Left colon (tissue), 2 donors: ENCODE measurements around the gene INPPL1. TPM values are rescaled to one million over a fixed set of nuclear protein-coding genes. Genes with fewer than 3 reads are reported as not detected.

Source experiments
- ATAC-seq: fragments of 200-7000 bp; cut with Tn5 transposase; one replicate; pipeline ENCODE4 v1.9.1; 2020; ENCODE audit warnings: mild to moderate bottlenecking, moderate library complexity
- DNase-seq, 2 donors: peaks; one replicate each; pipeline ENCODE4 v3.0.0-alpha.2; 2020
- intact Hi-C, 2 donors: fragments of 100-400 bp; cut with DNase I in 1 of 2; cut with micrococcal nuclease in 1 of 2; formaldehyde crosslinking; loops; one replicate each; pipeline versions ENCODE4 v1.11.2 to v1.14.0; 2022; cut with DNase I, micrococcal nuclease
- total RNA-seq, 2 donors: library from RNA; stranded (reverse); fragmentation: NEBNext Ultra II Directional; extraction: Animal tissue kit (Norgen Biotek cat#: 25700); gene quantifications; one replicate each; pipeline ENCODE4 v1.2.1, GENCODE V29; 2021
- donor health status: DM: no; HTN: no; CAD: no.
- donor health status: DM: yes; HTN: yes; CAD: no.

The INPPL1 gene
- total RNA-seq, 2 donors from 2014 or later: 120 to 142 TPM

- intact Hi-C loops: no loop called here
- no peak for DNase-seq
- no peak for ATAC-seq
These were observed 4.9 kb downstream of the INPPL1 start for GRCh38 chr11:72229336-72229924.

GRCh38 chr11:72229925-72230763 is 5.6 kb downstream of the INPPL1 start:
- ATAC-seq: no peak
- no peak for DNase-seq
- intact Hi-C loops: no loop called here

GRCh38 chr11:72230764-72231365 is 6.3 kb downstream of the INPPL1 start:
- DNase-seq: no peak
- no peak for ATAC-seq
- intact Hi-C loops: no loop called here

DNA sequence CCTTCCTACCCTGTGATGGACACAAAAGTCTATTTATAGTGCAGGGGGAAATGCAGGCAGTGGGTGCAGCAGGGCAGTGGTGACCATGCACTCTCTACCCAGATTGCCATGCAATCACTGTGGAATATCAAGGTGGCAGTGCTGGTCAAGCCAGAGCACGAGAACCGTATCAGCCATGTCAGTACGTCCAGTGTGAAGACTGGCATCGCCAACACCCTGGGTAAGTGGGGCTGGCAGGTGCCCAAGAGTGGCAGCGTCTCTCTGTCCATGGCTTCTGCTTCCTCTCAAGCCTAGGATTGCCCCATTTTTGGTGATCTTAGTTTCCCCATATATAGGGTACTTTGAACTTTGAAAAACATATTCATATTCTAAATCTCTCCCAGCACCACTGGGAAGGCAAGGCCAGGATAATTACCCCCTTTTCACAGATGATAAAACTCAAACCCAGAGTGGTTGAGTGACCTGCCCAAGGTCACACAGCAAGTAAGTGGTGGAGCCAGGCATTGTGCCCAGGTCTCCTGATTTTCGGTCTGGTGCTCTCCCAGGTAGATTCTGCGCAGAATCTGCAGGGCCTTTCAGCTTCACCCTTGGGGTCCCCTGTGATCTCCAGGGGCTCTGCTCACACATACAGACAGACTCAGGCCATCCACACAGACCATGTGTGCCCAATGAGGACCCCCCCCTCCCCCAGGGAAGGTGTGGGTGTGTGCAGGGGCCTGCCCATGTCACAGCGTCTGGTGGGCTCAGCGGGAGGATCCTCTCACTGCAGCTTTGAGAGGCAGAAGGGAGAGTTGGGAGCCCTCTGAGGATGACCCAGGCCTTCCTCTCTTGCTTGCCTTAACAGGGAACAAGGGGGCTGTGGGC is 7.1 kb downstream of the INPPL1 start:
- intact Hi-C loops: no loop called here
- ATAC-seq (no peak), DNase-seq (no peak)

- ATAC-seq (no peak), DNase-seq (no peak)
- intact Hi-C loops: no loop called here
These were observed 7.9 kb downstream of the INPPL1 start for GRCh38 chr11:72232260-72233055.

DNA sequence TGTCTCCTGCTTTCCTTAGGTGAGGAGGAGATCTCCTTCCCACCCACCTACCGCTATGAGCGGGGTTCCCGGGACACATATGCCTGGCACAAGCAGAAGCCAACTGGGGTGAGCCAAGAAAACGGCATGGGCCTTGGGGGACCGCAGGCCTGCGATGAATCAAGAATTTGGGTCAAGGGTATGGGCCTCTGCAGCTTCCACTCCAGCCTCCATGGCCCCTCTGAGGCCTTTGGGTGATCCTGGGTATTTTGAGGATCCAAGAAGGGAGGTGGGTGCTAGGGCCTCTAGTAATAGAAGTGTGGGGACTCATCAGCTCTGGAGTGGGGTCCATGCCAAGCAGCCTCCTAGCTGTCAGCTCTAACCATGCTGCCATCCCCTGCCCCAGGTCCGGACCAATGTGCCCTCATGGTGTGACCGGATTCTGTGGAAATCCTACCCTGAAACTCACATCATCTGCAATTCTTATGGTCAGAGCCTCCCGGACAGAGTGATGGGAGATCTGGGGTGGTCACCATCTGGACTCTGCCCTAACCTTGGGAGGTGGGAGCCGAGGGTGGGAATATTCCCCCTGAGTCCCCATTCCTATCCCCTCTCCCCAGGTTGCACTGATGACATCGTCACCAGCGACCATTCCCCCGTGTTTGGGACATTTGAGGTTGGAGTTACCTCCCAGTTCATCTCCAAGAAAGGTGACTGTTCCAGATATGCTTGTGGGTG is 8.6 kb downstream of the INPPL1 start:
- DNase-seq (no peak), ATAC-seq (no peak)
- intact Hi-C loops: no loop called here

DNA sequence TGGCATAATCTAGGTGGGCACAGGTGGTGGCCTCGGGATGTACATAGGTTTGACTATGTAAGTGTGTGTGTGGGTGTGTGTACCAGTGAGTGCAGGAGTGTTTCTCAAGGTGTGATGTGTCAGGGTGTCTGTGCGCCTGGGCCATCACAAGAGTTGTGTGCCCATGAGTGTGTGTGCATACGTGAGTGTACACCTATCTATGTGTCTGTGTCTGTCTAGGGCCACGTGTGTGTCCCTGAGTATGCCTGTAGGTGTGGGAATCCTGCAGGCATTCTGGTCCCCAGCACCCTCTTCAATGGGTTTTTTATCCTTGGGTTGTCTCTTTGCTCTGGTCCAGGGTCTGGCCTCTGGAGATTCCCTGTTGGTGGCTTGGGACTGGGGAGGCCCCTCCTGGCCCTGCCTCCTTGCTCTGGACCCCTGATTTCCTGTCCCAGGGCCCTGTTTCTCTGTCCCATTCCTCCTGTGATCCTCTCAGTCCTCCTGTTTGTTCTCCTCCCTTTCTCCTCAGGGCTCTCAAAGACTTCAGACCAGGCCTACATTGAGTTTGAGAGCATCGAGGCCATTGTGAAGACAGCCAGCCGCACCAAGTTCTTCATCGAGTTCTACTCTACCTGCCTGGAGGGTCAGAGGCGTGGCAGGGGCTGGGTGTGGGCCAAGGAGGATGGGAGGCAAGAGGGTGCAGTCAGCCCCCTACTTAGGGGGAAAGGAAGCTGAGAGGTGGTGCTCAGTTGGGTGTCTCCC is 9.4 kb downstream of the INPPL1 start:
- DNase-seq (no peak), ATAC-seq (no peak)
- intact Hi-C loops: no loop called here

DNA sequence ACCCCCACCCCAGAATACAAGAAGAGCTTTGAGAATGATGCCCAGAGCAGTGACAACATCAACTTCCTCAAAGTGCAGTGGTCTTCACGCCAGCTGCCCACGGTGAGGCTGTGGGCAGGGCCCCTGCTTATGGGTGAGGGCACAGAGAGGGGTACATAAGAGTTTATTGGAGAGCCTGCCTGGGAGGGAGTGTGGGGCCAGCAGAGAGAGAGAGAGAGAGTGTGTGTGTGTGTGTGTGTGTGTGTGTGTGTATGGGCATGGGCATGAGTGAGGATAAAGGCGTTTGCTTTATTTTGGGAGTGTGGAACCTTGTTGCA is 9.9 kb downstream of the INPPL1 start:
- DNase-seq (no peak), ATAC-seq (no peak)
- intact Hi-C loops: no loop called here

- DNase-seq (no peak), ATAC-seq (no peak)
- intact Hi-C loops: no loop called here
These were observed 10.4 kb downstream of the INPPL1 start for GRCh38 chr11:72234920-72235319.

- ATAC-seq: no peak
- DNase-seq: no peak
- intact Hi-C loops: no loop called here
These were observed 10.9 kb downstream of the INPPL1 start for GRCh38 chr11:72235351-72236057.

- intact Hi-C loops: no loop called here
- DNase-seq (no peak), ATAC-seq (no peak)
These were observed 11.6 kb downstream of the INPPL1 start for GRCh38 chr11:72236083-72236697.

GRCh38 chr11:72236774-72237111 is 12.2 kb downstream of the INPPL1 start:
- no peak for DNase-seq
- ATAC-seq: no peak
- intact Hi-C loops: no loop called here

DNA sequence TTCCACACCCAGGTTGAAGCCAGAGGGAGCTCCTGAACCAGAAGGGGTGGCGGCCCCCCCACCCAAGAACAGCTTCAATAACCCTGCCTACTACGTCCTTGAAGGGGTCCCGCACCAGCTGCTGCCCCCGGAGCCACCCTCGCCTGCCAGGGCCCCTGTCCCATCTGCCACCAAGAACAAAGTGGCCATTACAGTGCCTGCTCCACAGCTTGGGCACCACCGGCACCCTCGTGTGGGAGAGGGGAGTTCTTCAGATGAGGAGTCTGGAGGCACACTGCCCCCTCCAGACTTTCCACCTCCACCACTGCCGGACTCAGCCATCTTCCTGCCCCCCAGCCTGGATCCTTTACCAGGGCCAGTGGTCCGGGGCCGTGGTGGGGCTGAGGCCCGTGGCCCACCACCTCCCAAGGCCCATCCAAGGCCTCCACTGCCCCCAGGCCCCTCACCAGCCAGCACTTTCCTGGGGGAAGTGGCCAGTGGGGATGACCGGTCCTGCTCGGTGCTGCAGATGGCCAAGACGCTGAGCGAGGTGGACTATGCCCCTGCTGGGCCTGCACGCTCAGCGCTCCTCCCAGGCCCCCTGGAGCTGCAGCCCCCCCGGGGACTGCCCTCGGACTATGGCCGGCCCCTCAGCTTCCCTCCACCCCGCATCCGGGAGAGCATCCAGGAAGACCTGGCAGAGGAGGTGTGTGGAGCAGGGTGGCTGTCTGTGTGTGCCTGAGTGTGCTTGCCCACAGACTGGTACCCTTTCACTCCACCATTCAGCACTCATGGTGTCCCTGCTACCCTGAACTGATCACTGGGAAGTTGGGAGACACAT is 12.8 kb downstream of the INPPL1 start:
- intact Hi-C loops: no loop called here
- ATAC-seq (peak; percentile 8), DNase-seq (no peak)

DNA sequence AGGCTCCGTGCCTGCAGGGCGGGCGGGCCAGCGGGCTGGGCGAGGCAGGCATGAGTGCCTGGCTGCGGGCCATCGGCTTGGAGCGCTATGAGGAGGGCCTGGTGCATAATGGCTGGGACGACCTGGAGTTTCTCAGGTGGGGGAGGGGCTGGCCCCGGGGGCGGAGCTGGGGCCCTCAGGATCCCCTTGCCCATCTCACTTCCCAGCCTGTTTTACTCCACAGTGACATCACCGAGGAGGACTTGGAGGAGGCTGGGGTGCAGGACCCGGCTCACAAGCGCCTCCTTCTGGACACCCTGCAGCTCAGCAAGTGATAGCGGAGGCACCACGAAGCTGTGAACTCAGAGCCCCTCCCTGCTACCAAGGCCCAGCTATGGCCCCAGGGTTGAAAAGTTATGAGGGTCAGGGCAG is 13.5 kb downstream of the INPPL1 start:
- DNase-seq (peak; percentile 53 to 71), ATAC-seq (peak; percentile 66)
- intact Hi-C loops: no loop called here

GRCh38 chr11:72238492-72239312 is 14.1 kb downstream of the INPPL1 start:
- ATAC-seq (no peak), DNase-seq (no peak)
- intact Hi-C loops: no loop called here
